ENCODE measurements around the gene FGF11.

Gene FGF11

GRCh38 chr17:7490144-7490543 is 50.8 kb downstream of the FGF11 start:
- no peak for TF ChIP-seq CTCF (IDR thresholded peaks at IDR 0.05; ENCODE audit: control insufficient read depth, extremely low read depth, insufficient read depth)
- no peak overlapping the region for H3K4me3 ChIP-seq (ENCODE audit: low read depth, low read length)
- no peak for DNase-seq (ENCODE audit: low read depth)

GRCh38 chr17:7491583-7491982 is 52.3 kb downstream of the FGF11 start:
- H3K4me3 ChIP-seq (ENCODE audit: low read depth, low read length): no peak overlapping the region
- DNase-seq (ENCODE audit: low read depth): no peak
- no peak for TF ChIP-seq CTCF (IDR thresholded peaks at IDR 0.05; ENCODE audit: control insufficient read depth, extremely low read depth, insufficient read depth)

- DNase-seq (ENCODE audit: low read depth): no peak
- no peak overlapping the region for H3K4me3 ChIP-seq (ENCODE audit: low read depth, low read length)
- no peak for TF ChIP-seq CTCF (IDR thresholded peaks at IDR 0.05; ENCODE audit: control insufficient read depth, extremely low read depth, insufficient read depth)
Observed at GRCh38 chr17:7493941-7494340, 54.6 kb downstream of the FGF11 start.
